NCI-H82 (cell line): Measurements from ENCODE around the gene ZC3H13.
A peak's percentile ranks its signal among the peaks of the same experiment; 100 is the strongest.
"Not testable (repeated sequence)": the region's sequence is repeated elsewhere in the genome, so short reads cannot be mapped to it uniquely, and the experiment has no call there.

Experiments
- DNase-seq: peaks from one replicate; lab custom pipeline; 2025; lab: John Stamatoyannopoulos, UW

The ZC3H13 gene

GRCh38 chr13:46010148-46010547 lies 42.4 kb downstream of the ZC3H13 start:
- peak; percentile 42 for DNase-seq

GRCh38 chr13:46008631-46009030 lies 43.9 kb downstream of the ZC3H13 start:
- DNase-seq = no peak

GRCh38 chr13:46006688-46007452 lies 45.7 kb downstream of the ZC3H13 start:
- DNase-seq = no peak

GRCh38 chr13:46004491-46004890 lies 48.1 kb downstream of the ZC3H13 start:
- no peak for DNase-seq

- no peak for DNase-seq
These were observed 55.9 kb downstream of the ZC3H13 start for GRCh38 chr13:45996631-45997030.

- no peak for DNase-seq
These were observed 57.3 kb downstream of the ZC3H13 start for GRCh38 chr13:45995245-45995644.

GRCh38 chr13:45994752-45995151 lies 57.8 kb downstream of the ZC3H13 start:
- peak; percentile 23 for DNase-seq

- no peak for DNase-seq
These were observed 62.9 kb downstream of the ZC3H13 start for GRCh38 chr13:45989607-45990006.

GRCh38 chr13:45981127-45981526 lies 71.4 kb downstream of the ZC3H13 start:
- DNase-seq = not testable (repeated sequence)

GRCh38 chr13:45975337-45975736 lies 77.2 kb downstream of the ZC3H13 start:
- no peak for DNase-seq

GRCh38 chr13:45974500-45974899 lies 78.0 kb downstream of the ZC3H13 start:
- DNase-seq = no peak

GRCh38 chr13:45967589-45967988 lies 85.0 kb downstream of the ZC3H13 start:
- no peak for DNase-seq

GRCh38 chr13:45966715-45967114 lies 85.8 kb downstream of the ZC3H13 start:
- no peak for DNase-seq

- no peak for DNase-seq
These were observed 91.1 kb downstream of the ZC3H13 start for GRCh38 chr13:45961468-45961867.

- no peak for DNase-seq
These were observed 97.4 kb downstream of the ZC3H13 start for GRCh38 chr13:45954836-45955800.

- peak; percentile 35 for DNase-seq
These were observed 99.5 kb downstream of the ZC3H13 start for GRCh38 chr13:45953082-45953481.

GRCh38 chr13:45951724-45952123 lies 100.8 kb downstream of the ZC3H13 start:
- DNase-seq = peak; percentile 59

GRCh38 chr13:45951166-45951565 lies 101.4 kb downstream of the ZC3H13 start:
- DNase-seq = no peak

- DNase-seq = no peak
These were observed 102.1 kb downstream of the ZC3H13 start for GRCh38 chr13:45950386-45951000.

- DNase-seq = no peak
These were observed 103.4 kb downstream of the ZC3H13 start for GRCh38 chr13:45949161-45949560.

GRCh38 chr13:45943965-45944364 lies 108.6 kb downstream of the ZC3H13 start:
- no peak for DNase-seq

- no peak for DNase-seq
These were observed 109.4 kb downstream of the ZC3H13 start for GRCh38 chr13:45943120-45943519.
